ENCODE data around the gene COL6A3.

COL6A3 gene

DNA sequence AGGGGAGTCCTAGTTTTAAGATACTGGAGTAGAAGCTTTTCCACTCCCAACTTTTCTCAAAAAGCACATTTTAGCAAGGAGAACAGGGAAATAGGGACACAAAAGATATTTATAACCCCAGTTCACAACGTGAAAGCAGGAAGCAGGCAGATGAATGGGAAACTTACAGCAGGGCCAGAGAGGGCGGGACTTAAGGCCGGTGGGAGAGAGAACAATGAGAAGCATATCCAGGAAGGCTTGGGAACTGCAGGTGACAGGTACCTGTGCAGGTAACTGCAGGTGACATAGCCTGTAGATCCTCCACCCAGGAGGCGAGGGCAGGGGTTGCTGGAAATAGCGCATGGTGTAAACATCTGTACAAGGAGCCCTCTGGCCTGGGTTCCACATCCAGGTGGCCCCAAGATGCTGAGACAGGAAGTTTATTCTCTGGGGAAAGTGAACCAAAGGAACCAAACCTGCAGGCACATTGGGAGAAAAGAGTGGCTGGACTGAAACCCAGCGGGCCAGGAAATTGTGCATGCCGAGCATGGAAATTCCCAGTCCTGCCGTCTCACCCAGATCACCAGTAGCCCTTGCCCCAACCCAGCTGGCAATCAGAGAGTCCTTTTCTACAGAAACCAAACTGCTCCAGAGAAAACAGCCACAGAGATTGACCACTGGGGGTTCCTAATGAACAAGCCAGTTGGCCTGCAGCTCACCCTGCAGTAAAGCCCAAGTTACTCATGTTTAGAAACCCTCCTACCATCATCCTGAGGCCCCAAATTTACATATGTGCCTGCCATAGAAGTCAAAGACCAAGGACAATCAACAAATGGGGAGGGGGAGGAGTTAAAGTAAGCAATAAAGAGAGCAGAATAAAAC lies 24.3 kb upstream of the COL6A3 start:
- no peak for DNase-seq

- no peak for DNase-seq
Measured at GRCh38 chr2:237437566-237437965, 23.6 kb upstream of the COL6A3 start.

GRCh38 chr2:237435844-237436587 lies 22.1 kb upstream of the COL6A3 start:
- DNase-seq, result no peak

- DNase-seq, result peak; percentile 60
Measured at GRCh38 chr2:237434866-237435311, 20.9 kb upstream of the COL6A3 start.

GRCh38 chr2:237433920-237434676 lies 20.1 kb upstream of the COL6A3 start:
- no peak for DNase-seq

DNA sequence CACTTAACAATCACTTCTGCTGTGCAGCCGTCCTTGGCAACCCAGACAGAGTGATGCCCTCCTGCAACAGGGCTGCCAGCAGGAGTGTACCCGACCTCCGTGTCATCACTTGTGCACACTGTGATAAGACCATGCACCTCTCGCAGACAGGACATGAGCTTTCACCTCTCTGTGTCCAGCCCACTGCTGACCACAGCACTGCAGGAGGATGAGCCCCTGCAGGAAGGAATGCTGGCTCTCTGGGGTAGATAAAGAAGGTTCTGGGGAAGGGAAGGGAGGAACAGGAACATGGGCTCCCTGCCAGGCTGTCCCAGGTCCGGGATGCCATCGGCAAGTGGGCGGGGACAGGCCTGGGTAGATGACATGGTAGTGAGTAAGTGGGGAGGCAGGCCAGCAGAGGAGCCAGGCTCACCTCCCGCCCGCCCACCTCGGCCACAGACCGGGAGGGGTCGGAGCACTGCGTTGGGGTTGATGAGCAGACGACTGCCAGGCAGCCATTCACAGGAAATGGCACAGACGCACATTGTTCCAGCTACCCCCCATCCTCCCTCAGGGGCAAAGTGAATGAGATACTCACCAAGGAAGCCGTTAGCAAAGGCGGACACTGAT lies 18.6 kb upstream of the COL6A3 start:
- peak; percentile 51 for DNase-seq

DNA sequence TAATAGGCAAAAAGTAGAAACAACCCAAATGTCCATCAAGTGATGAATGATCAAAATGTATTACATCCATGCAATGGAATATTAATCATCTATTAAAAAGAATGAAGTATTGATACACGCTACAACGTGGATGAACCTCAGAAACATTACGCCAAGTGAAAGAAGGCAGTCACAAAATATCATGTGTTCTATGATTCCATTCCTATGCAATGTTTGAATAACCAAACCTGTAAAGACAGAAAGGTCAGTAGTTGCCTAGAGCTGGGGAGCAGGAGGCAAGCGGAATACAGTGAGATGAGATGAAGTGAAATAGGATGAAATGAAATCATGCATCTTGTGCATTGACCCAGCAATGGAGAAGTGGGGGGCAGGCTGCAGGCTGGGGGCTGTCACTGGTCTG lies 17.9 kb upstream of the COL6A3 start:
- no peak for DNase-seq

DNA sequence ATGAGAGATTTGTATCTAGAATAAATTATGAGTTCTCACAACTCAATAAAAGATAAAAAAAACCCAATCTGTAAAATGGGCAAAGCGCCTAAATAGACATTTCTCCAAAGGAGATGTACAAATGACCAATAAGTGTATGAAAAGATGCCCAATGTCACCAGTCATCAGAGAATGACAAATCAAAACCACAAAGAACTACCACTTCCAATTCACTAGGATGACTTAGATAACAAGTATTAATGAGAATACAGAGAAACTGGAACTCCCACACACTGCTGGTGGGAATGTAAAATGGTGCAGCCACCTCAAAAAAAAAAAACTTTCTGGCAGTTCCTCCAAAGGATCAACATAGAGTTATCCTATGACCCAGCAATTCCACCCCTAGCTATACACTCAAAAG lies 17.4 kb upstream of the COL6A3 start:
- DNase-seq, result no peak

- no peak for DNase-seq
Measured at GRCh38 chr2:237430861-237431260, 16.9 kb upstream of the COL6A3 start.

DNA sequence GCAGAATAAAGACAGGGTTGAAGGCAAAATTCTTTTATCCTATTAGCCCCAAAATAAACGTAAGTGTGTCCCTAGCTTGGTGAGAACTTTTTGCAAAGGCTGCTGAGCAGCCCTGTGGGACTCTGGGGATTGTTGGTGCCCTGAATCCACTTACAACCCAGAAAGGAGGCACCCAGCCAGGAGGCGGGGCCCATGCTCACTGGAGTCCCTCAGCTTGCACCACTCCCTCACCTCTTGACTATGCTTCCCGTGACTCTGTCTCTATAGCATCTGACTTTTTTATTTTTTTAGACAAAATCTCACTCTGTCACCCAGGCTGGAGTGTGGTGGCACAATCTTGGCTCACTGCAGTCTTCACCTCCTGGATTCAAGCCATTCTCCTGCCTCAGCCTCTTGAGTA lies 15.8 kb upstream of the COL6A3 start:
- DNase-seq, result no peak

- DNase-seq, result no peak
Measured at GRCh38 chr2:237427769-237428506, 14.0 kb upstream of the COL6A3 start.

DNA sequence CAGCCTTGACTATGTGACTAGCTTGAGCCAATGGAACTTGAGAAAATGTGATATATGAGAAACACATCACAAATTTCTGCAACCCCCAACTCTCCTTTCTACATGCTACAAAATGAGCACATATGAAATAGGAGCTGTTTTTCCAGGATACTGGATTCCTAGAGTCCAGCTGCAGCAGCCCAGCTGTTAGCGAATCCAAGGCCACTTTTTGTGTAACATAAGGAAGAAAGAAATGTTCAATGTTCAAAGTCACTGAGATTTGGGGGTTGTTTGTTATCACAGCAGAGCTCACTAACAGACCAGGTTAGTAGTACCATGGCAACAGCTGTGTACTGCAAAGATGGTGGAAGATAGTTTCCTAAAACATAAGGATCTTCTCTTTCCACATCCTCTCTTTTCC lies 12.6 kb upstream of the COL6A3 start:
- DNase-seq, result no peak

DNA sequence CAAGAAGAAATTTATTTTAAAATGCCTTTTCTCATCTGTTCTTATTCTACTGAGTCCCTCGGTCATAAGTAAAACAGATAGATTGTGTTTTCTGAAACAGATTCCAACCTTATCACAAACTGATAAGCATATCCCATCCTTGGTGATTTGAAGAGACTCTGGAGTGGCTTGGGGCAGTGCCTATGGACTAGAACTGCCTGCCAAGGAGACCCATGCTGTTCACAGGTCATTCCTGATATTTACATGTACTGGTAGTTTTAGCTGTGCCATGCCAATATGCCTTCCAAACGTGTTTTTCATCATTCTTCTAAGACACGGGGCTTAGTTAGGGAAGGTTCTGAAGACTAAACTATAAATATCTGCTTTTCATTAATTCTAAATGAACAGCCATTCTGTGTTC lies 11.4 kb upstream of the COL6A3 start:
- DNase-seq, result no peak

DNA sequence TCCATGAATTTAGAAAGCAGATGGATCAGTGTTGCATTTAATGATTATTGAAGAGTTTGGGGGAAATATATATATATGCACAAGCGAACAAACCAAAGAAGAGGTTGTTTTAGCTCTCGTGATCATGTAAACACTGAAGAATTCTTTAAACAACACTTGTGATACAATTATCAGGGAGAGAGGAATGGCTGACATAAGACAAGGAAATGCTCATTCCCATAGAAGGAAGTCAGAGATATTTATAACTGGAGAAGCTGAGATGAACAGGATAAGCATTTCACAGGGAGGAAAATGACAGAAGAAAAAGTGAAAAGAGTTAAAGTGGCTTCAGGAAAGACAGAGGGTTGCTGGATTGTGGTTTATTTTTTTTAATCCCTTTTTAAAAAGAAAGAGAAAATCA lies 10.6 kb upstream of the COL6A3 start:
- DNase-seq, result no peak

DNA sequence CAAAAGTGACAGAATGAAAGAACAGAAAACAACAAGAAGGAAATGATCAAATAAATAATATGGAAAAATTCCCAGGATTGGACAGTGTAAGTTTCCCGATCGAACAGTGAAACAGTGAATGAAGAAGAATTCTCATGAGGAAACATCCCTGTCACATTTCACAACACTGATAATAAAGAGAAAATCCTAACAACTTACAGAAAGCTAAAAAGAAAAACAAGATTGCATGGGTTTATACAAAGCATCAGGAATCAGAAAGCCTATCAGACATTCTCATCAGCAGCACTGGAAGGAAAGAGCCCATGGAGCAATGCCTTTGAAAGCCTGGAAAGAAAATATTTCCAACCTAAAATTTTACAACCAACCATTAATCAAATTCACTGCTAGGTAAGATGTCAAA lies 9.9 kb upstream of the COL6A3 start:
- no peak for DNase-seq

- no peak for DNase-seq
Measured at GRCh38 chr2:237422309-237422708, 8.3 kb upstream of the COL6A3 start.

DNA sequence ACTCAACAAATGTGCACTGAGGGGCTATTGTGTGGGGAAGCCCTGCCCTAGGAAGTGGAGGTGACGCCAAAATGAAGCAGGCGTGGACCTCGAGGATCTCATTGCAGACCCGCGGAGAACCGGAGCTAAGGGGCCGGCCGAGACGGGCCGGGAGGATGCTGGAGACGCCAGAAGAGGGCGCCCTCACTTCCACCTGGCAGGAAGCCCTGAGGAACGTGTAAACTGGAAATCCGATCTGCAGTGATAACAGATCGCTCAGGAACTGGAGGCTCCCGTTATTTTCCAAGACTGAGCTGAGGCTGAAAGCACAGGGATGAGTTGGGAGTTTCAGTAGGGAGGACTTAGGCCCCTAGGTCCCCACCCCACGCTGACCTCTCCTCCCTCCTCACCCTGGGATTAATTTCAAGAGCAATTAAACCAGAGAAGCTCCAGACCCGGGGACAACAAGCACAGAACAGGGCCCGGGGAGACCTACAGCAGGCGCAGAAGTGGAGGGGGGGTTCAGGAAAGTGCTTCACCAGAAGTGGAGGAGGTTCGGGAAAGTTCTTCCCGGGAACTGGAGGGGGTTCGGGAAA lies 7.7 kb upstream of the COL6A3 start:
- peak; percentile 67 for DNase-seq

DNA sequence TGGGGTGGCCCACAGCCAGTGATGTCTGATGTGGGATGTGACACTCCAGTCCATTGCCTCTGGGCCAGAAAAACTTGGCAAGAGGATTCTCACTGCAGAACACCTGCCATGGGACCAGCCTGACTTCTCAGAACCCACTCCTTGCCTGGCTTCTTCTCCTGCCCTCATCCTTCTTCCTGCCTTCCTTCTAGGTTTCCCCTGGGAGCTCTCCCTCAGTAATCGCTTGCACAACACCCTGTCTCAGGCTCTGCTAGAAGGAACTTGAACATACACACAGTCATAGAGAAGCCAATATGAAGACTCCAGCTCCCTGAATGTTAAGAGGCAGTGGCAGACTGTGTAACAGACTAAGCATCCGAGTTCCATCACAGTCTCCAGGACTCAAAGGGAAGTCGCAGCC lies 4.3 kb upstream of the COL6A3 start:
- no peak for DNase-seq

GRCh38 chr2:237412988-237413776 lies 782 bp downstream of the COL6A3 start:
- DNase-seq, result no peak

GRCh38 chr2:237412646-237412987 lies 1.3 kb downstream of the COL6A3 start:
- DNase-seq, result no peak

Measured in CD4-positive, alpha-beta T cell treated with Interferon gamma for 1 hour (primary cell).